NCI-H748 treated with DMSO at 0.1 percent for 48 hours (cell line): ENCODE data around the gene ZNF555.
A peak's percentile ranks its signal among the peaks of the same experiment; 100 is the strongest.
"Not testable (repeated sequence)": the region's sequence is repeated elsewhere in the genome, so short reads cannot be mapped to it uniquely, and the experiment has no call there.

ENCODE experiments used
- DNase-seq: peaks from one replicate; lab custom pipeline; 2025; lab: John Stamatoyannopoulos, UW

Gene ZNF555

DNA sequence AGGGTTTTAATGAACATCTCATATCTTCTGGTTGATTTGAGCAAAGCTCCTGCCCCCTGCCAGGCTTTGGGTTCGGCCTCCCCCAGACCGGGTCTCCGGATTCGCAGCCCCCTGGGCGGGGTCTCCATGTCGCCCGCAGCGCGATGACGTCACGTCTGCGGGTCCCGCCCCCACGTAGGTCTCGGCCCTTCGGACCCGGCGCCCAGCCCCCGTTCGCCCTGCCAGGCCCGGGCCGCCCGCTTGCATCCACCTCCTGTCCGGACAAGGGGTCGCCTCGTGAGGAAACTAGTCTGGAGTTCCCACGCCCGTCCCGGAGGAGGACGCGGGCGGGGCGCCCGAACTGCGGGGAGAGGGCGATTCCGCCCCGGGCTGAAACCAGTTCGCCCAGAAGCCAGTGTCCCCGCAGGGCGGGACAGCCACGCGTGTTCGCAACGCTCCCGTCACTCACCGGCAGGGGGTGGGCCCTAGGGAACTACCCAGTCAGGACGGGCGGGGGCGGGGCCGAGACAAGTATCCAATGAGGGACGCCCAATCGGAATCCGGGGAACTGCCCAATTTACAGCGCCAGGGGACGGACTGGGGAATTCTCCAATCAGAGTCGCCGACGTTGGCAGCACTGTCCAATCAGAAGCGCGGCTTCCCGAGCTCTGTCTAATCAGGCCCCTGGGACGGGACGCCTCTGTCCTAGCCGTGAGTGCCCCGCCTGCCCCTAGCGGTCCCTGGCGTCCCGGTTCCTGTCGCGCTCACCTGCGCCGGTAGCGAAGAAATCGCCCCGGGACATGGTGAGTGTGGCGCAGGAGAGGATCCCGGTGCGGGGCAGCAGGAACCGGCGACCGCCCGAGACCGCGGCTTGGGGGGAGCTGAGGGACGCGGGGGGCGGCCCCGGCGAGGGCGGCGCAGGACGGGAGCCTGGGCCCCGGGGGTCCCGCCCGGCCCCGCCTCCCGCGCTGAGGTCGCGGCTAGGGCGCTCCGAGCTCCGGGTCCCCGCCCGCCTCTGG is at the start of gene ZNF555:
TSS of gene ZNF555 (plus strand) at position 682 of the 998 bp plus-strand sequence. CDS start at position 780, 98 bp downstream.
- DNase-seq: peak; percentile 87

GRCh38 chr19:2791876-2792275 is 49.4 kb upstream of the ZNF555 start:
- DNase-seq: no peak

DNA sequence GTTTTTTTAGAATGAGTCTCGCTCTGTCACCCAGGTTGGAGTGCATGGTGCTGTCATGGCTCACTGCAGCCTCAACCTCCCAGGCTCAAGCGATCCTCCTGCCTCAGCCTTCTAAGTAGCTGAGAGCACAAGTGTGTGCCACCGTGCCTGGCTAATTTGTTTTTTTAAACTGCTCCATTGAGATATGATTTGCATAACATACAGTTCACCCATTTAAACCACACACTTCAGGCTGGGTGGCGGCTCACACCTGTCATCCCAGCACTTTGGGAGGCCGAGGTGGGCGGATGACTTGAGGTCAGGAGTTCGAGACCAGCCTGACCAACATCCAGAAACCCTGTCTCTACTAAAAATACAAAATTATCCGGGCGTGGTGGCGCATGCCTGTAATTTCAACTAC is 48.6 kb upstream of the ZNF555 start:
- DNase-seq: not testable (repeated sequence)

GRCh38 chr19:2793126-2793525 is 48.1 kb upstream of the ZNF555 start:
- no peak for DNase-seq

GRCh38 chr19:2793577-2793976 is 47.7 kb upstream of the ZNF555 start:
- DNase-seq: no peak

GRCh38 chr19:2795827-2796658 is 45.2 kb upstream of the ZNF555 start:
- no peak for DNase-seq

- DNase-seq: no peak
Measured at GRCh38 chr19:2796659-2797266, 44.5 kb upstream of the ZNF555 start.

DNA sequence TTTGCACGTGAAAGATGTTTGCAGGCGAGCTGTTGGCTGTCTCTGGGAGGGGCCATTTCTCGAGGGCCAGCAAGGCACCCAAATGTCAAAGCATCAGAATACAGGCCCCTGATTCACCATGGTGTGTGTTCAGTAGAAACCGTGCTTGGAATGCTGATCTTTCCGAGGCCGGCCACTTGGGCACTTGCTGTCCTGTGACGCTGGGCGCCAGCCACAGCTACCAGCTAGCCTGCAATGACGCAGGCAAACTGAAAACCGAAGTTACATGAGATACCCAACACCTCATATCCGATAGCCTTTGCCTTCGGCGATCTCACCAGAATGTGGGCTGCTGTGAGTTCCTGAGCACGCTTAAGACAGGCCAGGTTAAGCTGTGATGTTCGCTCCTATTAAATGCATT is 44.0 kb upstream of the ZNF555 start:
- no peak for DNase-seq

DNA sequence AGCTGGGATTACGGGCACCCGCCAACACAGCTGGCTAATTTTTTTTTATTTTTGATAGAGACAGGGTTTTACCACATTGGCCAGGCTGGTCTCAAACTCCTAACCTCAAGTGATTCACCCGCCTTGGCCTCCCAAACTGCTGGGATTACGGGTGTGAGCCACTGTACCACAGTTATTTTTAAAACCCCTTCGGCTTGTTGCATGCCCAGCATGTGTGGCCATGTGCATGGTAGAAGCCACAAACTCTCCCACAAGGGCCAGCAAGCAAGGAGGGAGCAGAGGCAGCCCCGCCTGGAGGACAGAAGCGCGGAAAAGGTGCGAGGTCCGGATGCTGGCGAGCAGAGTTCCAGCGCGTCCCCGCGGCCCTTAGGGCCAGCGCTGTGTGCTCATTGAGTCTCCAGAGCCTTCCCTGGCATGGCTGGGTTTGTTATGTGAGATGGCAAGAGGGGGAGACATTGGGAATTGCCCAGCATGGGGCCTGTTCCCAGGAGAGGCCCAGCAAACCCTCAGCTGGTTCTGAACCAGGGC is 43.1 kb upstream of the ZNF555 start:
- DNase-seq: no peak

DNA sequence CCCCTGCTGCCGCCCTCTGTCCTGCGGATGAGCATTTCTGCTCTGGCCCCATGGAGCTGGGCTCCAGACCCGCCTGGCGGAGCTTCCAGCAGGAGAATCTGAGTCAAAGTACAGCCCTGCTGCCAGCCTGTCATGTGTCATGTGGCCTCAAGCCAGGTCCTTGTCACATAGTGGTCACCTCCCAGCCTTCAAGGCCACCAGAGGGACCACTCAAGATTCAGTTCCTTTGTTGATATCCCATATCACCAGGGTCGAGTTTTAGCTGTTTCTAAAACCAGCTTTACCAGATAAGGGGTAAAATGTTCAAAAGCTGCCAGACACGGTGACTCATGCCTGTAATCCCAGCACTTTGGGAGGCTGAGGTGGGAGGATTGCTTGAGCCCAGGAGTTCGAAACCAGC is 42.5 kb upstream of the ZNF555 start:
- DNase-seq: no peak

DNA sequence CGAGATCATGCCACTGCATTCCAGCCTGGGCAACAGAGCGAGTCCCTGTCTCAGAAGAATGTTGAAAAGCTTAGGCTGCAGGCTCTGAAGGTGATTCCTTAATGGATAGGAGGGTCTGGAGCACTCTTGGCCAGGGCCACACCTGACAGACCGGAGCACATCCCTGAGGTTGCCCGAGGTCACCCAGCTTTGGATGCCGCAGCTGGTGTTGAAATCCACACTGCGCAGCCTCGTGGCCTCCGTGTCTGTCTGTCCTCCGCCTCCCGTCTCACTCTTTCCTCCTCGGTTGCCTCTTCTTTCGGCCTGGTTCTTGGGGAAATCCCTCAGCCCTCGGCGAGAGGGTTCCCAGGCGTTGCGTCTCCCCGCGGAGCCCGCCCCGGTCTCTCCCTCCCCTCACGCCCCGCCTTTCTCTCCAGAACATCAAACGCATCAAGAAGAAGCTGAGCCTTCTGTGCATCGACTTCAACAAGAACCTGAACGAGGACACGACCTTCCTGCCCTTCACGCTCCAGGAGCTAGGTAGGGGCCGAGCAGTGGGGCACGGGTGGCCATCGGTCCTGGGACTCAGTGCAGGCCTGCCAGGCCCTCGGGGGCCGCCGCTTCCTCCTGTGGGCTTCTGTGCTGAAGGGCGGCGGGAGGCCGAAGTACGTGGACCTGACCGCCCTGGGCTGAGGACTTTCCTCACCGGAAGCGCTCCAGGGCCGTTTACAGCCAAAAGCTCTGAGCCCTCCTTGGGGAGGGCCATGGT is 41.8 kb upstream of the ZNF555 start:
- DNase-seq: no peak

GRCh38 chr19:2800506-2800905 is 40.8 kb upstream of the ZNF555 start:
- no peak for DNase-seq

DNA sequence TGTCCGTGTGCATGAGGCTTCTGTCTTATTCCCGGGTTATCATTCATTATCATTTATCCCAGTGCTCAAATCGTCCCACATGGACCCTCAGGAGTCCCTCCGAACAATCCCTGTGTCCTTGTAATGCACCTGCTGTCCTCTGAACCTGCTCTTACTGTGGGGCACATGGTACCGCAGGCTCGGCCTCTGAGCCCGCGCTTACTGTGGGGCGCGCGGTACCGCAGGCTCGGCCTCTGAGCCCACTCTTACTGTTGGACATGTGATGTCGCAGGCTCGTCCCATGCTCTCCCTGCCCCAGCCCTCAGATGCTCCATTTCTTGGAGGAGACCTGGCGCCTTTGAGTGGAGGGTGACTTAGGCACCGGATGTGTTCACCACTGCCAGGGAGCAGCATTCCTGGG is 38.4 kb upstream of the ZNF555 start:
- DNase-seq: no peak

DNA sequence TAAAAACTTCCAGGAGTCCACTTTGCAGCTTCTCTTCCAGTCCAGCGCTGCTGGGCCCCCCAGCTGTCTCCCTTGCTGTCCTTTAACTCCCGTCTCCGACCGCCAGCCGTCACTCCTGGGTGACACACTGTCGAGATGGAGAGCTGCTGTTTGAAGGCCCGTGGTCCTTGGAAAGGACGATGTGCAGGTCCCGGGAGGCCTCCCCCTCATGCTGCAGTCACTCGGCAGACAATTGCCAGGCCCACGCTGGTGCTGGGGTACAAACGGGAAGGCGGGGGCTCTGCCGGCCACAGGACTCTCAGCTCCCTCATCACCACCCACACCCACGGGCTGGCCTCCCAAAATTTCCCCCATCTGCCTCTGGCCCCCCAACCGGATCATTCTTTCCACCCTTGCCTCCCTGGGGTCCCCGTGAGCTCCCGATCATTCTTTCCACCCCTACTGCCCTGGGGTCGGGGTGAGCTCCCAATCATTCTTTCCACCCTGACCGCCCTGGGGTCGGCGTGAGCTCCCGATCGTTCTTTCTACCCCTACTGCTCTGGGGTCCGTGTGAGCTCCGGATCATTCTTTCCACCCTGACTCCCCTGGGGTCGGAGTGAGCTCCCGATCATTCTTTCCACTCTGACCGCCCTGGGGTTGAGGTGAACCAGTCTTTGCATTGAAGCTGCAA is 37.7 kb upstream of the ZNF555 start:
- no peak for DNase-seq

DNA sequence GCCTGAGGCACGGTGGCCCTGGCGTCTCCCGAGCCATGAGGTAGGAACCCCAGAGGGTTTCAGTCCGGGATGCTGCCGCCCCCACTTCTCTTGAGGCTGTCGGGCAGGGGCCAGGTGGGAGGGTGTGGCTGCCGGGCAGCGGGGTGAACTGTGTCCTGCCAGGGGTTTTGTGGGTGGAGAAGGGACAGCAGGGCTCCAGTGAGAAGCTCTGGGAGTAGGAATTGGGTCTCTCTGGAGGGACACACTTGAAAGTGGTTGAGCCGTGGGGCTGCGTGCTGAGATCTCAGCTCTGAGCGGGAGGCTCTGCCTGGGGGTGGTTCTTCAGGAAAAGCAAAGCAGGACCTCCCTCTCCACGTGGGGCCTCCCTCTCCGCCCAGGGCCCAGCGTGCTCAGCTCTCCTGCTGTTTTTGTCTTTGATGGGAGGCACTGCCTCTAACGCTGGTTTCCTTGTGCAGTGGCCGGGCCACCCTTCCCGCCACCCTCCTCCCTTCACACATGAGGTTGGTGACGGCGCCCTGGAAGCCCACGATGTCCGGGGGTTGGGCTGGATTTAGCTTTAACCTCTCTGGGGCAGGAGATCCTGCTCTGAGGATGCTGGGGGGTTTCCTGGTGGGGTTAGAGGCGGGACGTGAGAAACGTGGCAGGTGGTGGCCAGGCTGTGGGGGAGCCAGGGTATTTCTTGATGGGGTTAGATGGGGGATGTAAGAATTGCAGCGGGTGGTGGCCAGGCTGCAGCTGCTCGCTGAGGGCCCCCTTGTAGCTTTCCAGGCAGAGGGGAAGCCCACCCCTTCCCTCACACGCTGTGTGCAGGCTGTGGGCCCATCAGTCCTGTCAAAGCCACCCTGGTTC is 36.9 kb upstream of the ZNF555 start:
- DNase-seq: no peak

DNA sequence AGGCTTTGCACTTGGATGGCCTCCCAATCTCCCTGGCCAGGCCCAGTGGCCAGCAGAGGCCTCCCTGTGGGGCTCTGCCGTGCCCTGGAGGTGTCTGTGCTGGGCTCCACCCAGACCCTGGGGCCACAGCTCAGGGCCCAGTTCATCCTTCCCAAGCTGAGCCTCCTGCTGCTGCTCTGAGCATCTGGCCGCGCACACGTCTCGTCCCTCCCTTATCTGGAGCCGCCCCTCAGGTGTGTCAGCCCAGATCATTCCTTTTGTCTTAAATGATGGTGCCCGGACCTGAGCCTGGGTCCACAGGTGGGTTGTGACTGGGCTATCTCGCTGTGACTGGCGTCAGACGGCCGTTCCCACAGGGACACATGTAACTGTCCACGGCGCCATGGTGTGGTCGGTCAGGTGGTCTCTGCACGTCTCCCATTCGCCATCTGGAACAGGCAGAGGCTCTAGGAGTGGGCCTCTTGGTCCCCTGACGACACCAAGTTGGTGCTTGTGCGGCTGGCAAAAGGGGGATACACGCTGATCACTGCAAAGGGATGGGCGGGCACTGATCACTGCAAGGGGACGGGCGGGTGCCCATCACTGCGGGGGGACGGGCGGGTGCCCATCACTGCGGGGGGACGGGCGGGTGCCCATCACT is 35.9 kb upstream of the ZNF555 start:
- DNase-seq: no peak

DNA sequence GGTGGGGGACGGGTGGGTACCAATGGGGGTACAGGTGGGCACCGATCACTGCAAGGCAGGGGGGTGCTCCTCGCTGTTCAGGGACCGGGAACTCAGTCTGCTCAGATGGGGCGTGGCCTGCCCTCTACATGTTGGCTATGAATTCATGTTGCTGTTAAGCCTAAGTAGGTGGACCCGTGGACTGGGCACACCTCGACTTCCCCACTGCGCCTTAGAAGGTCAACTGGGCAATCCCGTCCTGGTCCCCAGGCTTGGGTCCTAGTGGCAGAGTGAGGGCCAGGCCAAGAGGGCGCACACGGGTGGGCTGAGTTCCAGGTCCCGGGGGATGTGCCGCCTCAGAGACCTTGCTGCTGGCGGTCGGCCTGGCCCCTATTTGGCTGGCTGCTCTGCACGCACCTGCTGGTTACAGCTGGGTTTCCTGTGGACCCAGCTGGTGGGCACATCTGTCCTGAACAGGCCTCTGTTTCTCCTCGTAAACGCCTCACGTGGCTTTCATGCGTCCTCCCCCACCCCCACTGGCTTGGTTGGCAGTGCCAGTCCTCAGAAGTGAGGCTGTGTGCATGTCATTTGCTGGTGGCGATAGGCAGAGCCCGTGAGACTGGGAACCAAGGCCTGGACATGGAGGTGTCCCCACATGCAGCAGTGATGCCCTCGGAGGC is 35.2 kb upstream of the ZNF555 start:
- DNase-seq: no peak

- DNase-seq: no peak
Measured at GRCh38 chr19:2806736-2807378, 34.4 kb upstream of the ZNF555 start.
